Calu3 (cell line): ENCODE data around the gene PLXNA4. TPM values are rescaled to one million over a fixed set of nuclear protein-coding genes. Genes with fewer than 3 reads are reported as not detected.

Experiments used
- BruUV-seq: library from RNA; stranded (reverse); fragments of 400-500 nt; replicated peaks from 2 replicates; lab custom pipeline; 2021; lab: Mats Ljungman, UMichigan
- CTCF ChIA-PET: fragments of 300-600 bp; sonication (Branson Sonifier 250); formaldehyde crosslinking; loops from one replicate; lab custom pipeline; 2022; ENCODE audit warnings: antibody characterized with exemption; lab: Charles Lee
- DNase-seq: peaks from one replicate; pipeline ENCODE4 v3.0.0; 2022
- H3K27ac Mint-ChIP-seq: one replicate; pipeline ENCODE4 v1.8.0; 2022; ENCODE audit warnings: mixed read lengths; ENCODE audit not compliant: unreplicated experiment
- H3K27me3 Mint-ChIP-seq: one replicate; pipeline ENCODE4 v1.8.0; 2022; ENCODE audit warnings: mixed read lengths; ENCODE audit not compliant: unreplicated experiment
- H3K36me3 Mint-ChIP-seq: one replicate; pipeline ENCODE4 v1.8.0; 2022; ENCODE audit warnings: mild to moderate bottlenecking, moderate library complexity, mixed read lengths; ENCODE audit not compliant: insufficient read depth, unreplicated experiment
- H3K4me1 Mint-ChIP-seq: one replicate; pipeline ENCODE4 v1.8.0; 2022; ENCODE audit warnings: mild to moderate bottlenecking, low read depth, mixed read lengths; ENCODE audit not compliant: unreplicated experiment
- H3K4me3 Mint-ChIP-seq: one replicate; pipeline ENCODE4 v1.8.0; 2022; ENCODE audit warnings: mild to moderate bottlenecking, low read depth, moderate library complexity, mixed read lengths; ENCODE audit not compliant: unreplicated experiment
- H3K9me3 Mint-ChIP-seq: one replicate; pipeline ENCODE4 v1.8.0; 2022; ENCODE audit warnings: low read depth, mixed read lengths; ENCODE audit not compliant: unreplicated experiment
- CTCF ChIP-seq: fragments of 200-600 bp; IDR thresholded peaks from one replicate; pipeline ENCODE4 v1.8.0; 2022; ENCODE audit warnings: antibody characterized with exemption; ENCODE audit not compliant: unreplicated experiment
- intact Hi-C: fragments of 100-400 bp; cut with micrococcal nuclease; formaldehyde crosslinking; loops from one replicate; pipeline ENCODE4 v1.10.0; 2022; ENCODE audit not compliant: unreplicated experiment
- total RNA-seq: library from RNA; stranded (reverse); gene quantifications from 2 replicates; pipeline ENCODE4 v1.2.3, GENCODE V29; 2022

Gene PLXNA4
- total RNA-seq, 1 experiment from 2014 or later = not detected

- no peaks in the 10 kb centered on the region for H3K9me3 Mint-ChIP-seq
- BruUV-seq = no TSS peak
- no peaks in the 10 kb centered on the region for H3K4me1 Mint-ChIP-seq
- TF ChIP-seq CTCF = no peak
- no peak for DNase-seq
- H3K27me3 Mint-ChIP-seq = peaks cover 67% of the 10 kb centered on the region
- CTCF ChIA-PET = no interaction called here
- no peak overlapping the region for H3K4me3 Mint-ChIP-seq
- no peaks in the 10 kb centered on the region for H3K36me3 Mint-ChIP-seq
- H3K27ac Mint-ChIP-seq = no peak overlapping the region
- intact Hi-C loops = no loop called here
These were observed 75.4 kb downstream of the PLXNA4 start for GRCh38 chr7:132500727-132501440.

- Mint-ChIP-seq H3K36me3 (no peaks in the 10 kb centered on the region), H3K9me3 (no peaks in the 10 kb centered on the region), H3K27ac (no peak overlapping the region), H3K4me1 (no peaks in the 10 kb centered on the region), H3K4me3 (no peak overlapping the region), H3K27me3 (peaks cover 64% of the 10 kb centered on the region)
- CTCF ChIA-PET = no interaction called here
- no peak for DNase-seq
- BruUV-seq = no TSS peak
- intact Hi-C loops = no loop called here
- TF ChIP-seq CTCF = no peak
These were observed 76.8 kb downstream of the PLXNA4 start for GRCh38 chr7:132499487-132499886.

GRCh38 chr7:132499065-132499464 is 77.2 kb downstream of the PLXNA4 start:
- Mint-ChIP-seq H3K27me3 (peaks cover 65% of the 10 kb centered on the region), H3K4me1 (no peaks in the 10 kb centered on the region), H3K4me3 (no peak overlapping the region), H3K9me3 (no peaks in the 10 kb centered on the region), H3K27ac (no peak overlapping the region), H3K36me3 (no peaks in the 10 kb centered on the region)
- BruUV-seq = no TSS peak
- TF ChIP-seq CTCF = no peak
- no peak for DNase-seq
- CTCF ChIA-PET = no interaction called here
- intact Hi-C loops = no loop called here

GRCh38 chr7:132498319-132498718 is 78.0 kb downstream of the PLXNA4 start:
- no peaks in the 10 kb centered on the region for H3K9me3 Mint-ChIP-seq
- H3K4me1 Mint-ChIP-seq = no peaks in the 10 kb centered on the region
- H3K27me3 Mint-ChIP-seq = peaks cover 60% of the 10 kb centered on the region
- DNase-seq = no peak
- no peaks in the 10 kb centered on the region for H3K36me3 Mint-ChIP-seq
- CTCF ChIA-PET = no interaction called here
- no TSS peak for BruUV-seq
- TF ChIP-seq CTCF = no peak
- H3K27ac Mint-ChIP-seq = no peak overlapping the region
- no peak overlapping the region for H3K4me3 Mint-ChIP-seq
- intact Hi-C loops = no loop called here
